HL-60 (cell line): ENCODE measurements around the gene TMEM35A.

ENCODE experiments used
- CTCF ChIP-seq: IDR thresholded peaks from one replicate; pipeline ENCODE4 v1.5.1; 2011; ENCODE audit warnings: low read length, control low read depth, inconsistent platforms; ENCODE audit not compliant: insufficient read depth
- GABPA ChIP-seq: IDR thresholded peaks from 2 replicates; pipeline ENCODE4 v1.6.1; 2012; ENCODE audit warnings: low read depth
- SPI1 ChIP-seq: IDR thresholded peaks from 2 replicates; pipeline ENCODE4 v1.6.1; 2012; ENCODE audit warnings: low read depth, mild to moderate bottlenecking, borderline replicate concordance

- TF ChIP-seq CTCF (no peak), GABPA (no peak), SPI1 (no peak)
These were observed 16.5 kb upstream of the TMEM35A start for GRCh38 chrX:101062176-101062575.
